ENCODE data around the gene KCTD2. TPM values are rescaled to one million over a fixed set of nuclear protein-coding genes. Genes with fewer than 3 reads are reported as not detected.
A peak's percentile ranks its signal among the peaks of the same experiment; 100 is the strongest.

The KCTD2 gene, protein sequence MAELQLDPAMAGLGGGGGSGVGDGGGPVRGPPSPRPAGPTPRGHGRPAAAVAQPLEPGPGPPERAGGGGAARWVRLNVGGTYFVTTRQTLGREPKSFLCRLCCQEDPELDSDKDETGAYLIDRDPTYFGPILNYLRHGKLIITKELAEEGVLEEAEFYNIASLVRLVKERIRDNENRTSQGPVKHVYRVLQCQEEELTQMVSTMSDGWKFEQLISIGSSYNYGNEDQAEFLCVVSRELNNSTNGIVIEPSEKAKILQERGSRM
- 29.8 and 36.0 TPM in 2 replicates for polyA plus RNA-seq (2011; rRNA removed)
- polyA minus RNA-seq (2011; rRNA and poly(A)+ RNA removed) = 24.4 and 28.5 TPM in 2 replicates

DNA sequence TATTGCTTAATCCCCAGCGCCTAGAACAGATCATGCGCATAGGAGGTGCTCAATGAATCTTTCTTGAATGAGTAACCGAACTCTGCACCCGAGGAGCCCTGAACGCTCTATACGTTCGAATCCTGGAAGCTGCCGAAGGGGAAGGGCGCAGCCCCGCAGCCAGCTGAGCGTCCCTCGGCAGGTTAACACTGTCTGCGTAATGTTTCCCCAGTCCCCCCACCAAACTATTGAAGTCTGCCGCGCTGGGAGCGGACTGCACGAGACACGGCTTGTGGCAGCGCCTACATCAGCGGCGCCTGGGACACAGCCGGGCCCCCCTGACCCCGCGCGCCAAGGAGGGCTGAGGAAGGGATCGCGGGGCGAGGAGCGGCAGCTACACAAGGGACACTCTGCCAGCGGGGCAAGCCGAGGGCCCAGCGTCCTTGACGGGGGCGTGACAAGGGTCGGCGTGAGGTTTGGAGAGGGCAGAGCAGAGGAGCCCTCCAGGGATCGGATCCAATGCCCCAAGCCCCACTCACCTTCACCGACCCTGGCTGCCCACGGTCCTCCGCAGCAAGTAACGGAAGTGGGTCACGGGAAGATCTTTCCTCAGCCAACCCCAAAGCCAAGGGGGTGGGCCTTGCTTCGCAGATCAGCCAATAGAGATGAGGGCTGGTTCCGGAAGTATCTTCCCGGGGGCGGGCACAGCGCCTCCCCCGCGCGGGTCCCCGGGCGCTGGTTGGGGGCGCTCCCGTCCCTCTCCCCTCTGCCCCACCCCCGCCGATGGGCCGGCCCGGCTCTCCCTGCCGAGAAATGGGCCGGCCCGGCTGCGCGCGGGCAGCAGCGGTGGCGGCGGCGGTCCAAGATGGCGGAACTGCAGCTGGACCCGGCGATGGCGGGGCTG, at the start of gene KCTD2, which contains the start of gene ATP5PD:
TSS of gene KCTD2 (plus strand) at position 819 of the 883 bp plus-strand sequence. CDS start at position 845, 26 bp downstream.
TSS of gene ATP5PD (minus strand) at position 563 of the 883 bp plus-strand sequence. CDS start 4,319 bp downstream, outside the sequence.
- ChIA-PET CTCF (no interaction called here), POLR2A (interaction anchor here (0.6 to 1.0 kb wide), 3 partner anchors 12 to 30 kb away, joined by 4 to 7 read pairs (median 7); no protein-coding TSS in a partner anchor)
- Histone ChIP-seq H3K9me3 (ENCODE audit: control insufficient read depth, insufficient read depth, low read length) (no peaks in the 10 kb centered on the region; the same call in 1 of the 2 replicates), H3K27ac (ENCODE audit: low read depth, low read length) (peak within 1 kb of the TSS; percentile 97), H3K27me3 (ENCODE audit: control insufficient read depth, insufficient read depth, low read length) (no peaks in the 10 kb centered on the region), H3K4me3 (ENCODE audit: low read depth, low read length) (peak within 1 kb of the TSS; percentile 98)
- TF ChIP-seq, protein P1, sequence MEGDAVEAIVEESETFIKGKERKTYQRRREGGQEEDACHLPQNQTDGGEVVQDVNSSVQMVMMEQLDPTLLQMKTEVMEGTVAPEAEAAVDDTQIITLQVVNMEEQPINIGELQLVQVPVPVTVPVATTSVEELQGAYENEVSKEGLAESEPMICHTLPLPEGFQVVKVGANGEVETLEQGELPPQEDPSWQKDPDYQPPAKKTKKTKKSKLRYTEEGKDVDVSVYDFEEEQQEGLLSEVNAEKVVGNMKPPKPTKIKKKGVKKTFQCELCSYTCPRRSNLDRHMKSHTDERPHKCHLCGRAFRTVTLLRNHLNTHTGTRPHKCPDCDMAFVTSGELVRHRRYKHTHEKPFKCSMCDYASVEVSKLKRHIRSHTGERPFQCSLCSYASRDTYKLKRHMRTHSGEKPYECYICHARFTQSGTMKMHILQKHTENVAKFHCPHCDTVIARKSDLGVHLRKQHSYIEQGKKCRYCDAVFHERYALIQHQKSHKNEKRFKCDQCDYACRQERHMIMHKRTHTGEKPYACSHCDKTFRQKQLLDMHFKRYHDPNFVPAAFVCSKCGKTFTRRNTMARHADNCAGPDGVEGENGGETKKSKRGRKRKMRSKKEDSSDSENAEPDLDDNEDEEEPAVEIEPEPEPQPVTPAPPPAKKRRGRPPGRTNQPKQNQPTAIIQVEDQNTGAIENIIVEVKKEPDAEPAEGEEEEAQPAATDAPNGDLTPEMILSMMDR (IDR thresholded peaks at IDR 0.05; ENCODE audit: low read depth, low read length) = no peak
- peak; percentile 90 for DNase-seq (ENCODE audit: low read depth, low spot score)

DNA sequence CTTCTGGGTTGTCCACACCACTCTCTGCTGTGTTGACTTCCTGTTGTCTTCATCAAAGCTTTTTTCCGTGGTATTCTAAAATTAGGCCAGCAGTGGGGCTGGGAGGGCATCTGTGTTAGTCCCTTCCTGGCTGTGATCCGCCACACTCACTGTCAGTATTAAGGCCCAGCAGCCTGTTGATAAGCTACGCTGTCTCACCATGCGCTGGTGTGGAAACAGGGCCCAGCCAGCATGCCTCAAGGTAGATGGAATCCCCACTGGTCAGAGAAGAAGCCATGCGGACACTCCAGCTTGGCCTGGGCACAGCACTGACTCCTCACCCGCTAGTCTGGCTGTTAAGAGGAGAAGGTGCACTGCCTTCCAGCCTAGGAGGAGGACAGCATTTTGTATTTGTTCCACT, 48.2 kb upstream of the KCTD2 start:
- H3K9me3 ChIP-seq (ENCODE audit: control insufficient read depth, insufficient read depth, low read length) = no peaks in the 10 kb centered on the region
- ChIA-PET CTCF (no interaction called here), POLR2A (no interaction called here)
- H3K4me3 ChIP-seq (ENCODE audit: low read depth, low read length) = no peak overlapping the region
- H3K27ac ChIP-seq (ENCODE audit: low read depth, low read length) = no peak overlapping the region
- DNase-seq (ENCODE audit: low read depth, low spot score) = no peak
- TF ChIP-seq, protein P1 (IDR thresholded peaks at IDR 0.05; ENCODE audit: low read depth, low read length) = no peak
- no peaks in the 10 kb centered on the region for H3K27me3 ChIP-seq (ENCODE audit: control insufficient read depth, insufficient read depth, low read length)

DNA sequence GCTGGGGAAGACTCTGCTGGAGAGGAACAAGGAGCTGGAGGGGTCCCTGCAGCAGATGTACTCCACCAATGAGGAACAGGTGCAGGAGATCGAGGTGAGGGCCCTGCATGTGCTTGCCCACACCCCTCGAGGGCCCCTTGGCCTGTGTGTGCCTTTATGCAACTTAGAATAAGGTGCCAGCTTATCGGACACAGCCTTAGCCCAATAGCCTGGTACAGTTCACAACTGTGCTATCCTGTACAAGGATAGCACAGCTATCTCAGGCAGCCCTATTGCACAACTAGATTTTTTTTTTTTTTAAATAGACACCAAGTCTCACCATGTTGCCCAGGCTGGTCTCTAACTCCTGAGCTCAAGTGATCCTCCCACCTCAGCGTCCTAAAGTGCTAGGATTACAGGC, 47.5 kb upstream of the KCTD2 start:
- TF ChIP-seq, protein P1 (IDR thresholded peaks at IDR 0.05; ENCODE audit: low read depth, low read length) = no peak
- DNase-seq (ENCODE audit: low read depth, low spot score) = no peak
- POLR2A ChIA-PET = no interaction called here
- Histone ChIP-seq H3K4me3 (ENCODE audit: low read depth, low read length) (no peak overlapping the region), H3K27me3 (ENCODE audit: control insufficient read depth, insufficient read depth, low read length) (no peaks in the 10 kb centered on the region), H3K9me3 (ENCODE audit: control insufficient read depth, insufficient read depth, low read length) (no peaks in the 10 kb centered on the region), H3K27ac (ENCODE audit: low read depth, low read length) (no peak overlapping the region)
- CTCF ChIA-PET = no interaction called here

DNA sequence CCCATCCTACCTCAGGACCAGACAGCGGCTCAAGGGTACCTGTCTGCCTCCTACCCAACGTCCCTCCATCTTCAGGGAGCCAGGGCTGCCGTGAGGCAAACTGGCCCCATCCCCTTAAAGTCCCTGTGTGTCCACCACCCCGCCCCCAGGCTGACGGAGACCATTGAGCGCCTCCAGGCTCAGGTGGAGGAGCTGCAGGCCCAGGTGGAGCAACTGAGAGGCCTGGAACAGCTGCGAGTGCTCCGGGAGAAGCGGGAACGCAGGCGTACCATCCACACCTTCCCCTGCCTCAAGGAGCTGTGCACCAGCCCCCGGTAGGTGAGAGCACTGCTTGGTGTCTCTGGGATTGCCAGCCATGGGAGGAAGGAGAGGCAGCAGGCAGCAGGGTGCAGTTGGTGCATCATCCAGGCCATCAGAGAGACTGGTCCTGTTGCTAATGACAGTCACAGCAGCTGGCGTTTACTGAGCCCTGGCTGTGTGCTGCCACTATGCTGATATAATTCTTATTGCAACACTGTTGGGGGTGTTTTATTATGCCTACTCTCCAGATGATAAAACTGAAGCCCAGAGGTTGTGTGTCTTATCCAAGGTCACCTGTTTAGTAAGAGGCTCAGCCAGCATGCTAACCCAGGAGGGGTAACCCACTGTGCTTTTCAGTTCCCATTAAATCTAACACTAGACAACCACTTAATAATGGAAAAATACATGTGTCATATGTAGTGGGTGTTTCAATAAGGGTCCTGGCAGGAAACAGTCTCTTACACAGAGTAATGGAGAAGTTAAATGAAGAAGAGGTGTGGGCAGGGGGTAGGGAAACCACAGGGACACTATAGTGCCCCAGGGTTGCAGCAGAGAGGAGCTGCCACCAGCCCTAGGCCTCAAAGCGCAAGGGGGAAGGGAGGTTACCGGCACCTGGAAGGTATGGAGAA, 44.8 kb upstream of the KCTD2 start:
- CTCF ChIA-PET = no interaction called here
- no peak overlapping the region for H3K27ac ChIP-seq (ENCODE audit: low read depth, low read length)
- no peaks in the 10 kb centered on the region for H3K27me3 ChIP-seq (ENCODE audit: control insufficient read depth, insufficient read depth, low read length)
- TF ChIP-seq, protein P1 (IDR thresholded peaks at IDR 0.05; ENCODE audit: low read depth, low read length) = no peak
- POLR2A ChIA-PET = no interaction called here
- no peak for DNase-seq (ENCODE audit: low read depth, low spot score)
- H3K9me3 ChIP-seq (ENCODE audit: control insufficient read depth, insufficient read depth, low read length) = no peaks in the 10 kb centered on the region
- H3K4me3 ChIP-seq (ENCODE audit: low read depth, low read length) = no peak overlapping the region
